Calu3 (cell line): ENCODE results near the gene MLXIPL. TPM values are rescaled to one million over a fixed set of nuclear protein-coding genes. Genes with fewer than 3 reads are reported as not detected.

ENCODE experiments used
- BruUV-seq: library from RNA; stranded (reverse); fragments of 400-500 nt; replicated peaks from 2 replicates; lab custom pipeline; 2021; lab: Mats Ljungman, UMichigan
- CTCF ChIA-PET: fragments of 300-600 bp; sonication (Branson Sonifier 250); formaldehyde crosslinking; loops from one replicate; lab custom pipeline; 2022; ENCODE audit warnings: antibody characterized with exemption; lab: Charles Lee
- DNase-seq: peaks from one replicate; pipeline ENCODE4 v3.0.0; 2022
- H3K27ac Mint-ChIP-seq: one replicate; pipeline ENCODE4 v1.8.0; 2022; ENCODE audit warnings: mixed read lengths; ENCODE audit not compliant: unreplicated experiment
- H3K27me3 Mint-ChIP-seq: one replicate; pipeline ENCODE4 v1.8.0; 2022; ENCODE audit warnings: mixed read lengths; ENCODE audit not compliant: unreplicated experiment
- H3K36me3 Mint-ChIP-seq: one replicate; pipeline ENCODE4 v1.8.0; 2022; ENCODE audit warnings: mild to moderate bottlenecking, moderate library complexity, mixed read lengths; ENCODE audit not compliant: insufficient read depth, unreplicated experiment
- H3K4me1 Mint-ChIP-seq: one replicate; pipeline ENCODE4 v1.8.0; 2022; ENCODE audit warnings: mild to moderate bottlenecking, low read depth, mixed read lengths; ENCODE audit not compliant: unreplicated experiment
- H3K4me3 Mint-ChIP-seq: one replicate; pipeline ENCODE4 v1.8.0; 2022; ENCODE audit warnings: mild to moderate bottlenecking, low read depth, moderate library complexity, mixed read lengths; ENCODE audit not compliant: unreplicated experiment
- H3K9me3 Mint-ChIP-seq: one replicate; pipeline ENCODE4 v1.8.0; 2022; ENCODE audit warnings: low read depth, mixed read lengths; ENCODE audit not compliant: unreplicated experiment
- CTCF ChIP-seq: fragments of 200-600 bp; IDR thresholded peaks from one replicate; pipeline ENCODE4 v1.8.0; 2022; ENCODE audit warnings: antibody characterized with exemption; ENCODE audit not compliant: unreplicated experiment
- intact Hi-C: fragments of 100-400 bp; cut with micrococcal nuclease; formaldehyde crosslinking; loops from one replicate; pipeline ENCODE4 v1.10.0; 2022; ENCODE audit not compliant: unreplicated experiment
- total RNA-seq: library from RNA; stranded (reverse); gene quantifications from 2 replicates; pipeline ENCODE4 v1.2.3, GENCODE V29; 2022

The MLXIPL gene
- total RNA-seq, 1 experiment from 2014 or later = 1.1 TPM

- no TSS peak for BruUV-seq
- intact Hi-C loops = no loop called here
- H3K9me3 Mint-ChIP-seq = no peaks in the 10 kb centered on the region
- peaks cover 8% of the 10 kb centered on the region for H3K4me1 Mint-ChIP-seq
- peak; percentile 50 for DNase-seq
- peak overlapping the region; percentile 70 for H3K27ac Mint-ChIP-seq
- H3K27me3 Mint-ChIP-seq = peaks cover 37% of the 10 kb centered on the region
- no peak for TF ChIP-seq CTCF
- CTCF ChIA-PET = interaction anchor here (0.7 to 1.4 kb wide), 3 partner anchors 16 to 849 kb away, joined by 3 read pairs; no protein-coding TSS in a partner anchor
- H3K4me3 Mint-ChIP-seq = no peak overlapping the region
- no peaks in the 10 kb centered on the region for H3K36me3 Mint-ChIP-seq
Observed at GRCh38 chr7:73652541-73652949, 28.2 kb upstream of the MLXIPL start.

- CTCF ChIA-PET = no interaction called here
- peaks cover 8% of the 10 kb centered on the region for H3K4me1 Mint-ChIP-seq
- H3K4me3 Mint-ChIP-seq = no peak overlapping the region
- intact Hi-C loops = no loop called here
- TF ChIP-seq CTCF = no peak
- H3K27ac Mint-ChIP-seq = no peak overlapping the region
- H3K9me3 Mint-ChIP-seq = no peaks in the 10 kb centered on the region
- no peaks in the 10 kb centered on the region for H3K36me3 Mint-ChIP-seq
- peaks cover 51% of the 10 kb centered on the region for H3K27me3 Mint-ChIP-seq
- no TSS peak for BruUV-seq
- no peak for DNase-seq
Observed at GRCh38 chr7:73650524-73650923, 26.2 kb upstream of the MLXIPL start.

GRCh38 chr7:73649576-73649975 lies 25.3 kb upstream of the MLXIPL start:
- Mint-ChIP-seq H3K4me3 (no peak overlapping the region), H3K36me3 (no peaks in the 10 kb centered on the region), H3K4me1 (peaks cover 8% of the 10 kb centered on the region), H3K9me3 (no peaks in the 10 kb centered on the region), H3K27ac (no peak overlapping the region), H3K27me3 (peaks cover 54% of the 10 kb centered on the region)
- CTCF ChIA-PET = interaction anchor here (1.0 kb wide), 1 partner anchor 28 kb away, joined by 5 read pairs; no protein-coding TSS in a partner anchor
- no TSS peak for BruUV-seq
- no peak for TF ChIP-seq CTCF
- no peak for DNase-seq
- intact Hi-C loops = no loop called here

- Mint-ChIP-seq H3K36me3 (no peaks in the 10 kb centered on the region), H3K27me3 (peaks cover 54% of the 10 kb centered on the region), H3K9me3 (no peaks in the 10 kb centered on the region), H3K4me3 (peak overlapping the region; percentile 55), H3K27ac (no peak overlapping the region), H3K4me1 (peaks cover 8% of the 10 kb centered on the region)
- BruUV-seq = no TSS peak
- no peak for TF ChIP-seq CTCF
- CTCF ChIA-PET = interaction anchor here (1.0 kb wide), 1 partner anchor 27 kb away, joined by 5 read pairs; no protein-coding TSS in a partner anchor
- DNase-seq = no peak
- intact Hi-C loops = no loop called here
Observed at GRCh38 chr7:73648593-73649332, 24.4 kb upstream of the MLXIPL start.
